GM18498 (cell line): ENCODE results near the gene EEF1AKMT3.
"Not testable (repeated sequence)": the region's sequence is repeated elsewhere in the genome, so short reads cannot be mapped to it uniquely, and the experiment has no call there.

ENCODE experiments used
- ATAC-seq: cut with Tn5 transposase; IDR thresholded peaks from one replicate; pipeline ENCODE4 v1.9.1; 2021; ENCODE audit warnings: mild to moderate bottlenecking, moderate library complexity; ENCODE audit not compliant: unreplicated experiment

EEF1AKMT3 gene

GRCh38 chr12:57815177-57816000, 43.0 kb downstream of the EEF1AKMT3 start:
- ATAC-seq: no peak

- no peak for ATAC-seq
These were observed 43.8 kb downstream of the EEF1AKMT3 start for GRCh38 chr12:57816001-57816854.

- no peak for ATAC-seq
These were observed 44.4 kb downstream of the EEF1AKMT3 start for GRCh38 chr12:57816855-57817151.

- no peak for ATAC-seq
These were observed 45.0 kb downstream of the EEF1AKMT3 start for GRCh38 chr12:57817261-57817989.

- ATAC-seq: not testable (repeated sequence)
These were observed 45.5 kb downstream of the EEF1AKMT3 start for GRCh38 chr12:57817990-57818331.

- not testable (repeated sequence) for ATAC-seq
These were observed 47.7 kb downstream of the EEF1AKMT3 start for GRCh38 chr12:57820119-57820518.

- ATAC-seq: not testable (repeated sequence)
These were observed 48.6 kb downstream of the EEF1AKMT3 start for GRCh38 chr12:57821015-57821414.

- ATAC-seq: no peak
These were observed 49.2 kb downstream of the EEF1AKMT3 start for GRCh38 chr12:57821474-57822214.

- no peak for ATAC-seq
These were observed 50.1 kb downstream of the EEF1AKMT3 start for GRCh38 chr12:57822392-57823130.

GRCh38 chr12:57823131-57823907, 50.9 kb downstream of the EEF1AKMT3 start:
- no peak for ATAC-seq

GRCh38 chr12:57823908-57824640, 51.7 kb downstream of the EEF1AKMT3 start:
- no peak for ATAC-seq

- no peak for ATAC-seq
These were observed 53.0 kb downstream of the EEF1AKMT3 start for GRCh38 chr12:57825451-57825850.

- no peak for ATAC-seq
These were observed 54.0 kb downstream of the EEF1AKMT3 start for GRCh38 chr12:57826400-57826799.

GRCh38 chr12:57826966-57827365, 54.6 kb downstream of the EEF1AKMT3 start:
- ATAC-seq: no peak

GRCh38 chr12:57829025-57829777, 56.8 kb downstream of the EEF1AKMT3 start:
- ATAC-seq: no peak

GRCh38 chr12:57830393-57830792, 58.0 kb downstream of the EEF1AKMT3 start:
- ATAC-seq: no peak
